Neural cell (in vitro differentiated cells): ENCODE data around the gene TLE4.

Experiments
- EP300 ChIP-seq: fragments of 450-650 bp; conservative IDR thresholded peaks from 2 replicates; pipeline ENCODE4 v1.6.1; 2014; ENCODE audit warnings: antibody characterized with exemption, mild to moderate bottlenecking, moderate library complexity; ENCODE audit not compliant: poor library complexity, severe bottlenecking
- EZH2 ChIP-seq: fragments of 200-600, 300-800 bp; shearing (Covaris generic), sonication (generic); IDR thresholded peaks from 2 replicates; pipeline ENCODE4 v1.6.1; 2014; ENCODE audit warnings: antibody characterized with exemption, low read length, borderline replicate concordance, mild to moderate bottlenecking; ENCODE audit not compliant: insufficient read depth, poor library complexity, severe bottlenecking
- MXI1 ChIP-seq: fragments of 450-650 bp; conservative IDR thresholded peaks from 2 replicates; pipeline ENCODE4 v1.6.1; 2014; ENCODE audit warnings: antibody characterized with exemption, mild to moderate bottlenecking; ENCODE audit not compliant: poor library complexity, severe bottlenecking
- POLR2AphosphoS5 ChIP-seq: IDR thresholded peaks from 2 replicates; pipeline ENCODE4 v1.6.1; 2012
- RAD21 ChIP-seq: fragments of 450-650 bp; conservative IDR thresholded peaks from 2 replicates; pipeline ENCODE4 v1.6.1; 2014; ENCODE audit warnings: antibody characterized with exemption, mild to moderate bottlenecking, moderate library complexity
- SMC3 ChIP-seq: fragments of 450-650 bp; conservative IDR thresholded peaks from 2 replicates; pipeline ENCODE4 v1.6.1; 2014; ENCODE audit warnings: antibody characterized with exemption, mild to moderate bottlenecking, moderate library complexity; ENCODE audit not compliant: poor library complexity
- TAF1 ChIP-seq: IDR thresholded peaks from 2 replicates; pipeline ENCODE4 v1.6.1; 2012; ENCODE audit warnings: low read depth
- TF ChIP-seq, protein P1 (sequence below): fragments of 450-650 bp; IDR thresholded peaks from 2 replicates; pipeline ENCODE4 v1.5.1; 2014; ENCODE audit warnings: antibody characterized with exemption, mild to moderate bottlenecking, moderate library complexity; ENCODE audit not compliant: poor library complexity, severe bottlenecking
- TF ChIP-seq, protein P2 (sequence below): IDR thresholded peaks from 2 replicates; pipeline ENCODE4 v1.6.1; 2012; ENCODE audit warnings: borderline replicate concordance

DNA sequence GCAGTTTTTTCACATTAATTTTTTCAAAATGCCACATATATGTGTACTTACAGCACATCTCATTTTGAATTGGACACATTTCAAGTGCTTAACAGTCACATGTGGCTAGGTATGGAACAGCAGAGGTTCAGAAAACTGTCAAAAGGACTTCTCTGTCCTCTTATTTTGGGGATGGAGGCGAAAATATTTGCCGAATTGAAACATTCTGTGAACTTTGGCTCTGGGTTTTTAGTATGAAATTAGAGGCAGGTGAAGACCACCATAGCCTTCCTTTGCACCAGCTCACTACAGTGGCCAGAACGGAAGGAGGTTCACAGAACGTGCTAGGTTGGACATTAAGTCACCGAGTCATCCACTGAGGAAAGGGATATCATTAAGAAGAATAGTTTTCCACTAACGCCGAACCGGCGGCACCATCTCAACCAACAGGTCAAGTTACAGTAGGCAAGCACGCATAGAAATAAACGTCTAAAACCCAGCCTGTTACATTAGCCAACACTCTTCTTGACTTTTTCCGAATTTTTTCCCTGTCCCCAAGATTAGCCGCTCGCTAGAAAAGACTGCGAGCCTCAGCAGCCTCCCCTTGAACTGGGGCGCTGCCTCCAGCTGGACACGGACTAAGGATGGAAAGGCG lies 1.8 kb upstream of the TLE4 start:
- no peak for TF ChIP-seq EP300
- TF ChIP-seq, protein P1, sequence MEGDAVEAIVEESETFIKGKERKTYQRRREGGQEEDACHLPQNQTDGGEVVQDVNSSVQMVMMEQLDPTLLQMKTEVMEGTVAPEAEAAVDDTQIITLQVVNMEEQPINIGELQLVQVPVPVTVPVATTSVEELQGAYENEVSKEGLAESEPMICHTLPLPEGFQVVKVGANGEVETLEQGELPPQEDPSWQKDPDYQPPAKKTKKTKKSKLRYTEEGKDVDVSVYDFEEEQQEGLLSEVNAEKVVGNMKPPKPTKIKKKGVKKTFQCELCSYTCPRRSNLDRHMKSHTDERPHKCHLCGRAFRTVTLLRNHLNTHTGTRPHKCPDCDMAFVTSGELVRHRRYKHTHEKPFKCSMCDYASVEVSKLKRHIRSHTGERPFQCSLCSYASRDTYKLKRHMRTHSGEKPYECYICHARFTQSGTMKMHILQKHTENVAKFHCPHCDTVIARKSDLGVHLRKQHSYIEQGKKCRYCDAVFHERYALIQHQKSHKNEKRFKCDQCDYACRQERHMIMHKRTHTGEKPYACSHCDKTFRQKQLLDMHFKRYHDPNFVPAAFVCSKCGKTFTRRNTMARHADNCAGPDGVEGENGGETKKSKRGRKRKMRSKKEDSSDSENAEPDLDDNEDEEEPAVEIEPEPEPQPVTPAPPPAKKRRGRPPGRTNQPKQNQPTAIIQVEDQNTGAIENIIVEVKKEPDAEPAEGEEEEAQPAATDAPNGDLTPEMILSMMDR: no peak
- TF ChIP-seq TAF1: no peak
- TF ChIP-seq, protein P2, sequence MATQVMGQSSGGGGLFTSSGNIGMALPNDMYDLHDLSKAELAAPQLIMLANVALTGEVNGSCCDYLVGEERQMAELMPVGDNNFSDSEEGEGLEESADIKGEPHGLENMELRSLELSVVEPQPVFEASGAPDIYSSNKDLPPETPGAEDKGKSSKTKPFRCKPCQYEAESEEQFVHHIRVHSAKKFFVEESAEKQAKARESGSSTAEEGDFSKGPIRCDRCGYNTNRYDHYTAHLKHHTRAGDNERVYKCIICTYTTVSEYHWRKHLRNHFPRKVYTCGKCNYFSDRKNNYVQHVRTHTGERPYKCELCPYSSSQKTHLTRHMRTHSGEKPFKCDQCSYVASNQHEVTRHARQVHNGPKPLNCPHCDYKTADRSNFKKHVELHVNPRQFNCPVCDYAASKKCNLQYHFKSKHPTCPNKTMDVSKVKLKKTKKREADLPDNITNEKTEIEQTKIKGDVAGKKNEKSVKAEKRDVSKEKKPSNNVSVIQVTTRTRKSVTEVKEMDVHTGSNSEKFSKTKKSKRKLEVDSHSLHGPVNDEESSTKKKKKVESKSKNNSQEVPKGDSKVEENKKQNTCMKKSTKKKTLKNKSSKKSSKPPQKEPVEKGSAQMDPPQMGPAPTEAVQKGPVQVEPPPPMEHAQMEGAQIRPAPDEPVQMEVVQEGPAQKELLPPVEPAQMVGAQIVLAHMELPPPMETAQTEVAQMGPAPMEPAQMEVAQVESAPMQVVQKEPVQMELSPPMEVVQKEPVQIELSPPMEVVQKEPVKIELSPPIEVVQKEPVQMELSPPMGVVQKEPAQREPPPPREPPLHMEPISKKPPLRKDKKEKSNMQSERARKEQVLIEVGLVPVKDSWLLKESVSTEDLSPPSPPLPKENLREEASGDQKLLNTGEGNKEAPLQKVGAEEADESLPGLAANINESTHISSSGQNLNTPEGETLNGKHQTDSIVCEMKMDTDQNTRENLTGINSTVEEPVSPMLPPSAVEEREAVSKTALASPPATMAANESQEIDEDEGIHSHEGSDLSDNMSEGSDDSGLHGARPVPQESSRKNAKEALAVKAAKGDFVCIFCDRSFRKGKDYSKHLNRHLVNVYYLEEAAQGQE: no peak
- TF ChIP-seq RAD21: no peak
- no peak for TF ChIP-seq POLR2AphosphoS5
- TF ChIP-seq EZH2: no peak
- TF ChIP-seq MXI1: no peak
- no peak for TF ChIP-seq SMC3
